ENCODE measurements around the gene XAGE3.
"Not testable (repeated sequence)": the region's sequence is repeated elsewhere in the genome, so short reads cannot be mapped to it uniquely, and the experiment has no call there.

XAGE3 gene

GRCh38 chrX:52852110-52852860 lies 15.6 kb downstream of the XAGE3 start:
- in situ Hi-C loops (cut with MboI; ENCODE audit: low pct_unique_long_range_greater_than_20kb, low sequenced_read_pairs), result no loop called here
- no peak for DNase-seq

GRCh38 chrX:52843619-52844018 lies 24.3 kb downstream of the XAGE3 start:
- DNase-seq; in situ Hi-C loops (cut with MboI; ENCODE audit: low pct_unique_long_range_greater_than_20kb, low sequenced_read_pairs): not testable (repeated sequence)

DNA sequence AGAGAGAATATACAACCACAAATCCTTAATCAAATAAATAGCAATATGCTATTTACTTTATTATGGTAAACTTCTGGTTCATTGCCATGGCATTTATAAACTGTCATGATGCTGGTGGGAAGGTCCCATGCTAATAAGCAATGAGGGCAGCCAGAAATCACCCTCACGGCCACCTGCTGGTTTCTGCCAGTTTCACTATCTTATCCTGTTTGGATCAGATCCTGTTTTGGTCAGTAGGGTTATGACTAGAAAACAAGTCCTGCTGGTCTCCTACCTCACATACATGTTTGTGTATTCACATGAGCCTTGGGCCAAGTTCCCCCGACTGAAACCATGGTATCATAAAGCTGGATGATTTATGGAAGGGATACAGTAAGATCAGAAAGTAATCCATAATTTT lies 28.7 kb downstream of the XAGE3 start:
- in situ Hi-C loops (cut with MboI; ENCODE audit: low pct_unique_long_range_greater_than_20kb, low sequenced_read_pairs), result no loop called here
- DNase-seq, result no peak

- in situ Hi-C loops (cut with MboI; ENCODE audit: low pct_unique_long_range_greater_than_20kb, low sequenced_read_pairs), result no loop called here
- no peak for DNase-seq
These were observed 37.3 kb downstream of the XAGE3 start for GRCh38 chrX:52830551-52830950.

GRCh38 chrX:52824608-52825007 lies 43.3 kb downstream of the XAGE3 start:
- in situ Hi-C loops (cut with MboI; ENCODE audit: low pct_unique_long_range_greater_than_20kb, low sequenced_read_pairs), result no loop called here
- no peak for DNase-seq

DNA sequence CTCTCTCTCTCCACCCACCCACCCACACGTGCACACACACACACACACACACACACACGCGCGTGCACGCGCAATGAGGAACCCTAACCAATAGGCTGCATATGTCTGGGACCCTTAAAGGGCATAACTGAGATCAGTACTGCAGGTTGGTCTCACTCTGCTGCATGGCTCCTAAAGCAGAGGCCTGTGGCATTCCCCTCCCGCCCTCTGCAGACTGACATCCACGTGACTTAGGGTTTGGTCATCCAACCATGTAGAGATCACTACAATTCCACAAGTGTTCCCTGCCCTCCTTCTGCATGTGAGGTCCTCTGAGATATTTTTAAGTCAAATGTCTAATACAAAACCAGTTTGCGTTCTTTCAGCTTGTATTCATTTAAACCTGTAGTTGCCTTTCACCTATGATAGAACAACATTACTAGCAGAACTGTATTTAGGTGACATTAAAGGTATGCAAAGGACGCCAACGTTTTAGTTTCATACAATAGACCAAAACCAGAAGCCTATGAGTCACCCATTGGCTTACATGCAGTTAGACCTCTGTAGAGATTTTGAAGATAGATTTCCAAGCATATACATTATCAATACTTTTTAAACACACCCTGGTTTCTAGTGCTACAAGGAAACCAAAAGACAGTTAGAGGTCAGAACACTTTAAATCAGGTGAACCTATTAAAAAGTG lies 46.7 kb downstream of the XAGE3 start:
- no peak for DNase-seq
- in situ Hi-C loops (cut with MboI; ENCODE audit: low pct_unique_long_range_greater_than_20kb, low sequenced_read_pairs), result no loop called here

DNA sequence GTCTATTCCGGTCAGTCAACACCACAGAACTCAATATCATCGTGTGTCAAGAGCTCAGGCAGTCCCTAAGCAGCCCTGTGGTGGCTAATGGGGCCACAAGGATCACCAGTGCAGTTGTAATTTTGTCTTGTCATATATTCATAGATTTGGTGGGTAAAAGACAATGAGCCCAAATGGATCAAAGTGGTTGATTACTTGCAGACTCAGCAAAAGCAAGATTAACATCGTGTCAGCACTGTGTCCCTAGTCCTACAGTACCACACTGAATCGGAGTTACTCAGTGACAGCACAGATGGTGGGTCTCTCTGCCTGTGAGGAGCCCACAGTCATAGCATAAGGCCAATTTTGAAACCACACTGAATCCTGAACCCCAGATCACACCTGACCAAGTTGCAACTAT lies 48.1 kb downstream of the XAGE3 start:
- no peak for DNase-seq
- in situ Hi-C loops (cut with MboI; ENCODE audit: low pct_unique_long_range_greater_than_20kb, low sequenced_read_pairs), result no loop called here
